Measurements from ENCODE around the gene SLC9C1.

SLC9C1 gene

DNA sequence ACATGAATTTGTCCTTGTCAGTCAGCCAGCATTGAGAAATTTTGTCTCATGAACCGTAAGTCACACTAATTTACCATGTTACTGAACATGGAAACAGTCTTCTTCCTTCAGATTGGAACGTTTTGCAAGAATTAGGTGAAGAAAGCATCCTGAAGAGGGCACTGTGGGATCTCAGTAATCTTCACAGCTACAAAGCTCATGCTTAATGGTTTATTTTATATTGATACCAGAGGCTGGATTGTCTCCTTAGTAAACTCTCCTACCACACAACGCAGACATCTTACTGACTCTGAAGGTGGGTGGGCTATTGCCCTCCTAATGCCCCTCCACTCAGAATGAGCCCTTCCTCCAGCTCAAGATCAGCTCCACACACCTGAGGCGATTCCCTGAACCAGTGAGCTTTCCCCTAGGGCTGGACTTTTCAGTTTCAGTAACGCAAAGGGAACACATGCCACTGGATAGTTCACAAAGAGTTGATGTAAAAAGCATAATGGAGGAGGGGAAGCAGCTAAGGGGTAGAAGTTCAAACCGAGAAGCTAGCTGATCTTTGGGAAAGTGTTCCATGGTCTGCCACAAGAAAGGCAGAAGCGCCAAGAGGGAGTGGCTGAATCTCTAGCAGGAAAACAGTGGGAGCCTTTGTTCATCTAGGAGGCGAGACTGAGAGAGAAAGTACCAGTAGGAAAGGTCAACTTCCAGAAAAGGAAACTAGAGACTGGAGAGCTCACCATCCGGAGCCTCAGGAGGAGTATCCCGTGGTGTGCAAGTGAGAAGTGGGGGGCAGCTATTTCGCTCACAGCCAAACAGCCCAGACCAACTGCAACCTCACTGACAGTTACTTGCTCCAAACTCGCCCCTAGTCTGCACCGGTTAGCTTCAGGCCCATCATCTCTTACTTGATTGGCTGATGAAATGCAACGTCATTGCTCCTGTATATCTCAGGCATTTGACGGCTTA lies at the start of gene SLC9C1:
Gene SLC9C1, minus strand, starts transcription at position 849 of the 954 bp plus-strand sequence. CDS start 7,425 bp downstream, outside the sequence.
- TF ChIP-seq, protein P1, sequence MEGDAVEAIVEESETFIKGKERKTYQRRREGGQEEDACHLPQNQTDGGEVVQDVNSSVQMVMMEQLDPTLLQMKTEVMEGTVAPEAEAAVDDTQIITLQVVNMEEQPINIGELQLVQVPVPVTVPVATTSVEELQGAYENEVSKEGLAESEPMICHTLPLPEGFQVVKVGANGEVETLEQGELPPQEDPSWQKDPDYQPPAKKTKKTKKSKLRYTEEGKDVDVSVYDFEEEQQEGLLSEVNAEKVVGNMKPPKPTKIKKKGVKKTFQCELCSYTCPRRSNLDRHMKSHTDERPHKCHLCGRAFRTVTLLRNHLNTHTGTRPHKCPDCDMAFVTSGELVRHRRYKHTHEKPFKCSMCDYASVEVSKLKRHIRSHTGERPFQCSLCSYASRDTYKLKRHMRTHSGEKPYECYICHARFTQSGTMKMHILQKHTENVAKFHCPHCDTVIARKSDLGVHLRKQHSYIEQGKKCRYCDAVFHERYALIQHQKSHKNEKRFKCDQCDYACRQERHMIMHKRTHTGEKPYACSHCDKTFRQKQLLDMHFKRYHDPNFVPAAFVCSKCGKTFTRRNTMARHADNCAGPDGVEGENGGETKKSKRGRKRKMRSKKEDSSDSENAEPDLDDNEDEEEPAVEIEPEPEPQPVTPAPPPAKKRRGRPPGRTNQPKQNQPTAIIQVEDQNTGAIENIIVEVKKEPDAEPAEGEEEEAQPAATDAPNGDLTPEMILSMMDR (IDR thresholded peaks at IDR 0.05; ENCODE audit: control insufficient read depth, extremely low read depth, insufficient read depth) = peak; percentile 72
- H3K4me3 ChIP-seq (ENCODE audit: low read depth, low read length) = no peak within 1 kb of the TSS
- peak; percentile 45 for DNase-seq (ENCODE audit: low read depth)

DNA sequence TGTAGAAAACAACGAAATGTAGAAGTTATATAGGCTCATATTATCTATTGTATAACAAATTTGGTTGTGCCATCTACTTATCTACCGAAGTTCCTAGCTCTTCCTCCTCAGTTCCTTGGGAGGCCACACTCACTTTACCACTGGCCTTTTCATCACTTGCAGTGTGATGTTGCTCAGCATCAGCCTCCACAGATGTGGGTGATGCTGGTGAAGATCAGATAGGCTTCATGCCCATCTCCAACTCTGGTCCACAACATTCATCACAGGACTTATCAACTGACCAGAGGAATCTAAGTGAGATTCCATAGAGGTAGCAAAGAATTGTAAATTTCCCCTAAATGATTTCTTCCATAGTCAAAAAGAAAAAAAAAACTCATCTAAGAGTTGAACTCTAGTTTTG lies 47.4 kb upstream of the SLC9C1 start:
- TF ChIP-seq, protein P1 (IDR thresholded peaks at IDR 0.05; ENCODE audit: control insufficient read depth, extremely low read depth, insufficient read depth) = no peak
- no peak overlapping the region for H3K4me3 ChIP-seq (ENCODE audit: low read depth, low read length)
- no peak for DNase-seq (ENCODE audit: low read depth)

DNA sequence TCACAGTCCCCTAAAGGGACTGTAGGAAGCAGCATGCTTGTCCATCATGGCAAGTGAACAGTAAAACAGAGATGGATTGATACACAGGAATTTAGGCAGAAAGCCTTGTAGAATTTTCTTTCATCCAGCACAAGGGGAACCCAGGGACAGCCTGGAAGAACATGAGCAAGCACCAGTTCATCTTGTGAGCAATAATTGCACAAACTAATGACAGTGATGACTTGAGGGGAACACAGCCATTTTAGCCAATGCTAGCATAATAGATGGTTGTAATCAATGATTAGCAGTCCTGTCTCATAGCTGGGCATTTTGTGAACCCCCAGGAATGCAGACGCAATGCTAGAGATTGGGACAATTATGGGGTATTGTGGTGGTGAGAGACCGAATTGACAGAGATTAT lies 45.6 kb upstream of the SLC9C1 start:
- TF ChIP-seq, protein P1 (IDR thresholded peaks at IDR 0.05; ENCODE audit: control insufficient read depth, extremely low read depth, insufficient read depth) = no peak
- DNase-seq (ENCODE audit: low read depth) = no peak
- no peak overlapping the region for H3K4me3 ChIP-seq (ENCODE audit: low read depth, low read length)

DNA sequence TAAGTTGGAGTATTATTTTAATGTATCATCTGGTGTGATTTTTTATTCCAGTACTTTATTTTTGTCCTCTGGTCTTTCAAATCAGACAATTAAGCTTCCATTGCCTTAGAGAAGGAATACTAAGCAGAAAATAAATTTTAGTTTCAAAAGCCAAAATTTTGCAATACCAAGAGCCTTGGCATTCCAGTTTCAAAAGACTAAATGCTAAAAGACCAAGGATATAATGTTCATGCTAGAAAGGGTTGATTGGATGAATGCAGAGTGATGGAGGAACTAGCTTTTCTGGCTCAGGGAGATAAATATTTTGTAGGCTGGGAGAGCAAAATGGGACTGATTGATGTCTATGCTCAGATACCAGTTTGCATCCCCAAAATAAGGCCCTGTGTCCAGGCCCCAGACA lies 45.1 kb upstream of the SLC9C1 start:
- TF ChIP-seq, protein P1 (IDR thresholded peaks at IDR 0.05; ENCODE audit: control insufficient read depth, extremely low read depth, insufficient read depth) = no peak

DNA sequence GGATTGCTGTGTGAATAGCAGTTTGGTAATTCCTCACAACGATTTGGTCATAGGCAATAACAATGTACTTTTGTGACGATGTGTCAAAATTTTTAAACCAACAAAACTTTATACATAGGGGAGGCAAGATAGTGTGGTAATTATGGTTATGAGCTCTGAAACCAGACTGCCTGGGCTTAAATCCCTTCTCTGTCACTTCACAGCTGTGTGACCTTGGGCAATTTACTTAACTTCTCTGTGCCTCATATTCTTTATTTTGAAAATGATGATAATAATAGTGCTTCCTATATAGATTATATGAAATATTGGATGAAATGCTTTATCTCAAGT lies 44.7 kb upstream of the SLC9C1 start:
- no peak for DNase-seq (ENCODE audit: low read depth)
- TF ChIP-seq, protein P1 (IDR thresholded peaks at IDR 0.05; ENCODE audit: control insufficient read depth, extremely low read depth, insufficient read depth) = no peak
- H3K4me3 ChIP-seq (ENCODE audit: low read depth, low read length) = no peak overlapping the region

More for the DNA sequence above, 45.1 kb upstream of the SLC9C1 start:
- no peak overlapping the region for H3K4me3 ChIP-seq (ENCODE audit: low read depth, low read length)
- no peak for DNase-seq (ENCODE audit: low read depth)

DNA sequence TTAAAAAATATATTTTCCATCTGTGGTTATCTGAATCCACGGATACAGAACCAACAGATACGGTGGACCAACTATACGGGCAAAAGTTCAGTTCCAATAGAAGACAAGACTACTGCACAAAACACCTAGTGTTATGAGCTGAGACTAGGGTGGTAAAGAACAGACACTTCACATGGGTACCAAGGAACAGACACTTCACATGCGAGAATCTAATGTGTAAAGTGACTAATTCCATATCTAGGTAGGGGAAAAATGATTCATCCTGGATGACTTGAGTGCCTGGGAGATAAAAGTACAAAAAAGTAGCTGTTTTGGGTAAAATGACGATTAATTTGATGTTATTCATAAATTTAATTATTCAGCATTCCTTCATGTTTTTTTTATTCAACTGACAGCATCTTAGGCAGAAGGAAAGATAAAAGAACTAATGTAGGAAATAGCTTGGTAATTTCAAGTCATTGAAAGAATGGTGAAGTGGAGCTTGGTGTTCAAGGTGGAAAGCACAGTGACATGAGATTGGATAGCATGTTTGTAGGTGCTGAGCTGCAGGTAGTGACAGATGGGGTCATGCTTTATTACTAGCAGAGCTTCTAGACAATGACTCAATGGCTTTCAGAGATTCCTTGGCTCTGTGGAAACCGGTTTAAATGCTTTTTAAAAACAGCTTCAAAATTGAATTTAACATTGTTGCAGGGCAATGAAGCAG lies 44.2 kb upstream of the SLC9C1 start:
- no peak for DNase-seq (ENCODE audit: low read depth)
- TF ChIP-seq, protein P1 (IDR thresholded peaks at IDR 0.05; ENCODE audit: control insufficient read depth, extremely low read depth, insufficient read depth) = no peak
- no peak overlapping the region for H3K4me3 ChIP-seq (ENCODE audit: low read depth, low read length)

Data from LNCaP clone FGC (cell line).